Fibroblast of the aortic adventitia (primary cell): ENCODE data around the gene RPAP3. TPM values are rescaled to one million over a fixed set of nuclear protein-coding genes. Genes with fewer than 3 reads are reported as not detected.

ENCODE experiments used
- DNase-seq: peaks from one replicate; pipeline ENCODE4 v3.0.0-alpha.2; 2010; ENCODE audit warnings: low read depth
- H3K4me3 ChIP-seq: 2 replicates; pipeline ENCODE4 v1.5.1; 2011; ENCODE audit warnings: low read depth, mild to moderate bottlenecking, control low read depth, low read length, moderate library complexity
- total RNA-seq: library from RNA; depleted of rRNA; stranded (reverse); fragments of >200 nt; gene quantifications from 2 replicates; pipeline ENCODE4 v1.2.3, GENCODE V29; 2012; ENCODE audit warnings: low replicate concordance
- TF ChIP-seq, protein P1 (sequence below): IDR thresholded peaks from 2 replicates; pipeline ENCODE4 v1.5.1; 2011; ENCODE audit warnings: mild to moderate bottlenecking, low read length, control low read depth, inconsistent platforms; ENCODE audit not compliant: insufficient read depth

The RPAP3 gene
- total RNA-seq, 1 donor, result 25.7 TPM

DNA sequence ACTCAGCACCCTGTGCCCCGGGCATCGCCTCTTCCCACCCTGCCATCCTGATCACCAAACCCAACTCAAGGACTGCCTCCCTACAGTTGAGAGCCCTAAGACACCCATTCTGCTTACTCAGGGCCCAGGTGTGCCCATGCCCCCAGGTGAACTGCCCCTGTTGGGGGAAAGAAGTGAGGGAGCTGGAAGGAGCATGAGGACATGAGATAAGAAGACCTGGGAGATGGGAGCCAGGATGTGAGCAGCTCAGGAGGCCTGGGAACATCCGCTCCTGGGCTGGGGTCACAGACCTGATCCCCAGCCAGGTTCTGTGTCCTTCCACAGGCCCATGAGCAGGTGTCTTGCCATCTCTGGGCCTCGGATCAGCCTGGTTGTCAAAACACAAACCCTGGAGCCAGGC, 46.3 kb upstream of the RPAP3 start:
- TF ChIP-seq, protein P1, sequence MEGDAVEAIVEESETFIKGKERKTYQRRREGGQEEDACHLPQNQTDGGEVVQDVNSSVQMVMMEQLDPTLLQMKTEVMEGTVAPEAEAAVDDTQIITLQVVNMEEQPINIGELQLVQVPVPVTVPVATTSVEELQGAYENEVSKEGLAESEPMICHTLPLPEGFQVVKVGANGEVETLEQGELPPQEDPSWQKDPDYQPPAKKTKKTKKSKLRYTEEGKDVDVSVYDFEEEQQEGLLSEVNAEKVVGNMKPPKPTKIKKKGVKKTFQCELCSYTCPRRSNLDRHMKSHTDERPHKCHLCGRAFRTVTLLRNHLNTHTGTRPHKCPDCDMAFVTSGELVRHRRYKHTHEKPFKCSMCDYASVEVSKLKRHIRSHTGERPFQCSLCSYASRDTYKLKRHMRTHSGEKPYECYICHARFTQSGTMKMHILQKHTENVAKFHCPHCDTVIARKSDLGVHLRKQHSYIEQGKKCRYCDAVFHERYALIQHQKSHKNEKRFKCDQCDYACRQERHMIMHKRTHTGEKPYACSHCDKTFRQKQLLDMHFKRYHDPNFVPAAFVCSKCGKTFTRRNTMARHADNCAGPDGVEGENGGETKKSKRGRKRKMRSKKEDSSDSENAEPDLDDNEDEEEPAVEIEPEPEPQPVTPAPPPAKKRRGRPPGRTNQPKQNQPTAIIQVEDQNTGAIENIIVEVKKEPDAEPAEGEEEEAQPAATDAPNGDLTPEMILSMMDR, result no peak
- H3K4me3 ChIP-seq, result no peak overlapping the region
- DNase-seq, result no peak

DNA sequence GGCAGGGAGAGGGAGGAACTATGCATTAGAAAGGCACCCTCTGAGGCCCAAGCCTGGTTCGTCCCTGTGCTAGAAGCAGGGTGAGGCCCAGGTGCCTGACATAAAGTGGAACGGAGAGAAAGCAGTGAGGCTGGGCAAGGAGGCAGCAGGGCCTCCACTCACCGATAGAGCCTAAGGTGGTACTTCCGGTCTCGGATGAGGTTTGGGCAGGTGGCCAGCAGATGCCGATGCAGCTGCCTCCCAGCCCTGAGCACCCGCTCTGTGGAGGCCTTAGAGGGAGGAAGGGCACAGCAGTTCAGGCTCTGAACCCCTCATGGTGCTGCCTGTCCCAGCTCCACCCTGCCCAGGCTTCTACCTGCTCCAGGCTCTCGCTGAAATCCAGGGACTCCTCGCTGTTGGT, 45.7 kb upstream of the RPAP3 start:
- TF ChIP-seq, protein P1, result no peak
- no peak for DNase-seq
- H3K4me3 ChIP-seq, result no peak overlapping the region

DNA sequence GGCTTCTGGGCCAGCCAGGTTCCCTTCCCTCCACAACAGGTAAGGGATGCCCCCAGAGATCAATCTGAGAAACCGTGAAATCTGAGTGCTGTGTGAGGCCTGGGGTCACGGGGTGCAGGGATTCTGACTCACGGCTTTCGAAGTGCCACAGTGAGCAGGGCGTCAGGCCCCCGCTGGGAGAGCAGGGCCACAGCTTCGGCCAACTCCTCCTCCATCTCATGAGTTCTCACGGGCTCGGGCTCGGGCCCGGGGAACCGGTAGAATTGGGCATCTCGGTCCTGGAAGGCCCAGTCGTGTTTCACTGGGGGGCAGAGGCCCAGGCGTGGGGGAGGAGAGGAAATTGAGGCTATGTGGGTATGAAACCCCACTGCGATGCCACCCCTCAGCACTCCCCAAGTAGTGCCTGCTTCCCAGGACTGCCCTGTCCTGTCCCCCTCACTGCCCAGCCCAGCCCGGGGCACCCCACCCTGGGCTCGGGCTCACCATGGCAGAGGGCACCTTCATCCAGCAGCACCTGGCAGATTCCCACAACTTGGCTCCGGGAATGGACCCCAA, 45.2 kb upstream of the RPAP3 start:
- DNase-seq, result no peak
- TF ChIP-seq, protein P1, result no peak
- H3K4me3 ChIP-seq, result no peak overlapping the region

GRCh38 chr12:47750229-47750798, 44.5 kb upstream of the RPAP3 start:
- TF ChIP-seq, protein P1, result no peak
- no peak overlapping the region for H3K4me3 ChIP-seq
- DNase-seq, result no peak

DNA sequence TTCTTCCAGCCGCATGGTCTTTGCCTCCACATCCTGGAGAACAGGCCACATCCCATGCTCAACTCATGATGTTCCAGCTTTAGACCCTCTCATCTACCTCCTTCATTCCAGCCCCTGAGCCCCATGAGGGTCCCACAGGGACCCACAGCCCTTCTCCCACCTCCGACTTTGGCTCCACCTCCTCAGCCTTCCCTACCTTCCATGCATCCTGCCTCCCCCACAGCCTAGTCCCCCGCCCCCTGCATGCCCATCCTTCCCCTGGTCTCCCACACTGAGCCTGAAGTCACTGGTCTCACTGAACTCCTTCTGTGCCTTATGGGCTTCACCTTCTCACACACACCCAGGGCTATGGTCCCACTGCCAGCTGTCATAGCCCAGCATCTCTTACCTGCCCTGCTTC, 43.1 kb upstream of the RPAP3 start:
- no peak for DNase-seq
- TF ChIP-seq, protein P1, result no peak
- H3K4me3 ChIP-seq, result no peak overlapping the region

- TF ChIP-seq, protein P1, result no peak
- no peak overlapping the region for H3K4me3 ChIP-seq
- no peak for DNase-seq
Observed at GRCh38 chr12:47748507-47748828, 42.6 kb upstream of the RPAP3 start.
